Parathyroid adenoma (tissue), 2 donors: ENCODE data around the gene NRDE2.

Experiments
- H2AFZ ChIP-seq: fragments of 300-600 bp; sonication (generic); one replicate; pipeline ENCODE4 v1.7.0; 2017; ENCODE audit warnings: antibody characterized with exemption, mild to moderate bottlenecking
- H3K27ac ChIP-seq: fragments of 300-600 bp; sonication (generic); one replicate; pipeline ENCODE4 v1.7.0; 2017
- H3K27me3 ChIP-seq: fragments of 300-600 bp; sonication (generic); one replicate; pipeline ENCODE4 v1.7.0; 2017; ENCODE audit warnings: low read length; ENCODE audit not compliant: control insufficient read depth, insufficient read depth
- H3K36me3 ChIP-seq: fragments of 300-600 bp; sonication (generic); one replicate; pipeline ENCODE4 v1.7.0; 2017; ENCODE audit warnings: low read length; ENCODE audit not compliant: control insufficient read depth, insufficient read depth
- H3K4me1 ChIP-seq: fragments of 300-600 bp; sonication (generic); one replicate; pipeline ENCODE4 v1.7.0; 2017; ENCODE audit warnings: control low read depth
- H3K4me2 ChIP-seq: fragments of 300-600 bp; sonication (generic); one replicate; pipeline ENCODE4 v1.7.0; 2017; ENCODE audit warnings: low read length
- H3K4me3 ChIP-seq: fragments of 300-600 bp; sonication (generic); one replicate; pipeline ENCODE4 v1.7.0; 2017; ENCODE audit warnings: low read depth, low read length
- H3K79me2 ChIP-seq: fragments of 300-600 bp; sonication (generic); one replicate; pipeline ENCODE4 v1.7.0; 2017; ENCODE audit warnings: control low read depth
- H3K9ac ChIP-seq: fragments of 300-600 bp; sonication (generic); one replicate; pipeline ENCODE4 v1.7.0; 2017; ENCODE audit warnings: mild to moderate bottlenecking
- H3K9me3 ChIP-seq: fragments of 300-600 bp; sonication (generic); one replicate; pipeline ENCODE4 v1.7.0; 2017; ENCODE audit warnings: low read length; ENCODE audit not compliant: control insufficient read depth
- CTCF ChIP-seq: fragments of 300-600 bp; sonication (generic); IDR thresholded peaks from one replicate; pipeline ENCODE4 v1.7.0; 2017; ENCODE audit warnings: antibody characterized with exemption, mild to moderate bottlenecking
- donor health status: primary hyperparathyroidism.

Gene NRDE2

GRCh38 chr14:90375934-90376333 lies 44.2 kb upstream of the NRDE2 start:
- no peak overlapping the region for H3K4me2 ChIP-seq
- H3K9ac ChIP-seq, result no peak overlapping the region
- no peak overlapping the region for H3K27ac ChIP-seq
- H3K4me3 ChIP-seq, result no peak overlapping the region
- H3K27me3 ChIP-seq, result no peaks in the 10 kb centered on the region
- H3K4me1 ChIP-seq, result peaks cover 2% of the 10 kb centered on the region
- H3K79me2 ChIP-seq, result no peaks in the 10 kb centered on the region
- TF ChIP-seq CTCF, result no peak
- no peaks in the 10 kb centered on the region for H3K9me3 ChIP-seq
- no peaks in the 10 kb centered on the region for H3K36me3 ChIP-seq
- H2AFZ ChIP-seq, result no peak overlapping the region

GRCh38 chr14:90374813-90375212 lies 43.1 kb upstream of the NRDE2 start:
- no peaks in the 10 kb centered on the region for H3K4me1 ChIP-seq
- no peak for TF ChIP-seq CTCF
- no peak overlapping the region for H3K4me2 ChIP-seq
- H3K79me2 ChIP-seq, result no peaks in the 10 kb centered on the region
- H3K9me3 ChIP-seq, result no peaks in the 10 kb centered on the region
- H3K4me3 ChIP-seq, result no peak overlapping the region
- no peaks in the 10 kb centered on the region for H3K27me3 ChIP-seq
- H3K27ac ChIP-seq, result no peak overlapping the region
- H2AFZ ChIP-seq, result no peak overlapping the region
- no peak overlapping the region for H3K9ac ChIP-seq
- H3K36me3 ChIP-seq, result no peaks in the 10 kb centered on the region

- H3K4me1 ChIP-seq, result no peaks in the 10 kb centered on the region
- no peak overlapping the region for H3K9ac ChIP-seq
- H3K79me2 ChIP-seq, result no peaks in the 10 kb centered on the region
- H2AFZ ChIP-seq, result no peak overlapping the region
- H3K36me3 ChIP-seq, result no peaks in the 10 kb centered on the region
- no peaks in the 10 kb centered on the region for H3K27me3 ChIP-seq
- no peak overlapping the region for H3K4me2 ChIP-seq
- no peak for TF ChIP-seq CTCF
- H3K27ac ChIP-seq, result no peak overlapping the region
- no peak overlapping the region for H3K4me3 ChIP-seq
- no peaks in the 10 kb centered on the region for H3K9me3 ChIP-seq
Observed at GRCh38 chr14:90373887-90374286, 42.1 kb upstream of the NRDE2 start.

DNA sequence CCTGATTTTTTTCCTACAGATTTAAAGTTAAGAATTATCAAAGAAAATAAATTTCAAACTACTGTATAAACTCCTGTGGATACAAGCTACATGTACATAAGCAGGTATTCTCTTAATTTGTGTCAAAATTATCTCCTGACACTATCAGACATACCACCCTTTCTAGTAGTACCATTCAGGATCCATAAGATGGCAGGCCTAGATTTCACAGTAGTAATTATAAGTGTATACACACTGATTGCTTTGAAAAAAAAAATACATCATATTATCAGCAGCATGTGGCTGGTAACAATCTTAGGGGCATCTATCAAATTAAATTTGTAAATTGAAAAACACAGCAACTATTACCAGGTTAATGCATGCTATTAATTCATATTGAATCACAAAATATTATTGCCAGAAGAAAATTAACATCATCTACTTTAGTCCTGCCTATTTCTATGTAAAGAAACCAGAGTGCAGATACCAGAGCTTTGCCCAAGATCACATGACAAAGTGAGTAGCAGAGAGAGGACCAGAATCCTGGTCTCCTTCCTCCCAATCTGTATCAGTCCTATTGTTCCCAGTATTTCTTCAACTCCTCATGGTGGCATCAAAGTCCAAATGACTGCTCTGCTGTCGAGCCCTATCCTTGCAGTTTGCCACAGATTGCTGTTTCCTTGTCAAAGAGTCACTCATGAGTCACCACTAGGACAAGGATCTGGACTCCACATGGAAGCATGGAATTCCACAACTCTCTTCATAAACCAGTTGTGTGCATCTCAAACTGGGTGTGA lies 37.4 kb upstream of the NRDE2 start:
- H3K9me3 ChIP-seq, result no peaks in the 10 kb centered on the region
- H3K36me3 ChIP-seq, result no peaks in the 10 kb centered on the region
- no peak overlapping the region for H3K4me3 ChIP-seq
- H3K4me1 ChIP-seq, result no peaks in the 10 kb centered on the region
- H3K9ac ChIP-seq, result no peak overlapping the region
- H3K27me3 ChIP-seq, result no peaks in the 10 kb centered on the region
- H3K79me2 ChIP-seq, result no peaks in the 10 kb centered on the region
- peak overlapping the region; percentile 17 for H2AFZ ChIP-seq
- TF ChIP-seq CTCF, result peak; percentile 10
- H3K4me2 ChIP-seq, result no peak overlapping the region
- H3K27ac ChIP-seq, result no peak overlapping the region

GRCh38 chr14:90362558-90362896 lies 30.8 kb upstream of the NRDE2 start:
- no peak overlapping the region for H3K9ac ChIP-seq
- no peaks in the 10 kb centered on the region for H3K27me3 ChIP-seq
- TF ChIP-seq CTCF, result no peak
- H3K9me3 ChIP-seq, result no peaks in the 10 kb centered on the region
- no peak overlapping the region for H3K4me2 ChIP-seq
- no peaks in the 10 kb centered on the region for H3K36me3 ChIP-seq
- no peaks in the 10 kb centered on the region for H3K4me1 ChIP-seq
- no peak overlapping the region for H3K4me3 ChIP-seq
- H3K79me2 ChIP-seq, result no peaks in the 10 kb centered on the region
- H2AFZ ChIP-seq, result no peak overlapping the region
- no peak overlapping the region for H3K27ac ChIP-seq
